Measurements from ENCODE around the gene PPFIBP1.

DNA sequence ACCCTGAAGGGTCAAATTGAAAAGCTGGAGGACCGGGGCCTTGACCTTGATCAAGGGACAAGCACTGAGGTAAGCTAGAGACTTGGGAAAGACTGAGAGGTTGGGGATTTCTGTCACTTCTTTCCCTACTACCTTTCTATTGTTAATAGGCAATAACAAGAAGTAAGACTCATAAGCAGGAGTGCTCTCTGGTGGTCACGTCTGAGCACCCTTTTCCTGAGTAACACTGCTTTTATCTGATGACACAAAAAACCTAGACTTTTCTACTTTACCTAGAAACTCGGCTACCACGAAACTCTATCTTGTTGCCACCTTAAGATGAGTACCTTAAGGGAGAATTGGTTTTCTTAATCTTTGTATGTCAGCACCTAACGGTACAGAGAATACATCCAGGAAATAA is 35.5 kb upstream of the PPFIBP1 start:
- TF ChIP-seq, protein P1, sequence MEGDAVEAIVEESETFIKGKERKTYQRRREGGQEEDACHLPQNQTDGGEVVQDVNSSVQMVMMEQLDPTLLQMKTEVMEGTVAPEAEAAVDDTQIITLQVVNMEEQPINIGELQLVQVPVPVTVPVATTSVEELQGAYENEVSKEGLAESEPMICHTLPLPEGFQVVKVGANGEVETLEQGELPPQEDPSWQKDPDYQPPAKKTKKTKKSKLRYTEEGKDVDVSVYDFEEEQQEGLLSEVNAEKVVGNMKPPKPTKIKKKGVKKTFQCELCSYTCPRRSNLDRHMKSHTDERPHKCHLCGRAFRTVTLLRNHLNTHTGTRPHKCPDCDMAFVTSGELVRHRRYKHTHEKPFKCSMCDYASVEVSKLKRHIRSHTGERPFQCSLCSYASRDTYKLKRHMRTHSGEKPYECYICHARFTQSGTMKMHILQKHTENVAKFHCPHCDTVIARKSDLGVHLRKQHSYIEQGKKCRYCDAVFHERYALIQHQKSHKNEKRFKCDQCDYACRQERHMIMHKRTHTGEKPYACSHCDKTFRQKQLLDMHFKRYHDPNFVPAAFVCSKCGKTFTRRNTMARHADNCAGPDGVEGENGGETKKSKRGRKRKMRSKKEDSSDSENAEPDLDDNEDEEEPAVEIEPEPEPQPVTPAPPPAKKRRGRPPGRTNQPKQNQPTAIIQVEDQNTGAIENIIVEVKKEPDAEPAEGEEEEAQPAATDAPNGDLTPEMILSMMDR (CRISPR knock-in tag; IDR thresholded peaks at IDR 0.05) = no peak
- TF ChIP-seq FOSL2 (CRISPR knock-in tag; IDR thresholded peaks at IDR 0.05) (no peak), RNF2 (conservative IDR thresholded peaks at IDR 0.05; ENCODE audit: low read depth) (no peak), EP300 (IDR thresholded peaks at IDR 0.05; ENCODE audit: low read depth in 2 of 2, low read length in 2 of 2) (no peak), EP300 (CRISPR knock-in tag; IDR thresholded peaks at IDR 0.05; ENCODE audit: borderline replicate concordance) (no peak), POLR2A (IDR thresholded peaks at IDR 0.05; ENCODE audit: insufficient read depth in 1 of 2, low read depth in 2 of 2, low read length in 2 of 2) (no peak), ZNF180 (CRISPR knock-in tag; IDR thresholded peaks at IDR 0.05; ENCODE audit: borderline replicate concordance, low read depth) (no peak), MBNL3 (CRISPR knock-in tag; conservative IDR thresholded peaks at IDR 0.05) (no peak), ZNF790 (CRISPR knock-in tag; IDR thresholded peaks at IDR 0.05; ENCODE audit: borderline replicate concordance) (no peak), RAD51 (IDR thresholded peaks at IDR 0.05; ENCODE audit: borderline replicate concordance) (no peak)
- TF ChIP-seq, protein P2, sequence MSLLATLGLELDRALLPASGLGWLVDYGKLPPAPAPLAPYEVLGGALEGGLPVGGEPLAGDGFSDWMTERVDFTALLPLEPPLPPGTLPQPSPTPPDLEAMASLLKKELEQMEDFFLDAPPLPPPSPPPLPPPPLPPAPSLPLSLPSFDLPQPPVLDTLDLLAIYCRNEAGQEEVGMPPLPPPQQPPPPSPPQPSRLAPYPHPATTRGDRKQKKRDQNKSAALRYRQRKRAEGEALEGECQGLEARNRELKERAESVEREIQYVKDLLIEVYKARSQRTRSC (CRISPR knock-in tag; IDR thresholded peaks at IDR 0.05; ENCODE audit: low read depth) = no peak
- TF ChIP-seq, protein P3, sequence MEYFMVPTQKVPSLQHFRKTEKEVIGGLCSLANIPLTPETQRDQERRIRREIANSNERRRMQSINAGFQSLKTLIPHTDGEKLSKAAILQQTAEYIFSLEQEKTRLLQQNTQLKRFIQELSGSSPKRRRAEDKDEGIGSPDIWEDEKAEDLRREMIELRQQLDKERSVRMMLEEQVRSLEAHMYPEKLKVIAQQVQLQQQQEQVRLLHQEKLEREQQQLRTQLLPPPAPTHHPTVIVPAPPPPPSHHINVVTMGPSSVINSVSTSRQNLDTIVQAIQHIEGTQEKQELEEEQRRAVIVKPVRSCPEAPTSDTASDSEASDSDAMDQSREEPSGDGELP (IDR thresholded peaks at IDR 0.05; ENCODE audit: borderline replicate concordance, low read depth) = no peak
